Heart left ventricle (tissue), 16 donors: ENCODE data around the gene PDAP1. TPM values are rescaled to one million over a fixed set of nuclear protein-coding genes. Genes with fewer than 3 reads are reported as not detected.
"Not testable (repeated sequence)": the region's sequence is repeated elsewhere in the genome, so short reads cannot be mapped to it uniquely, and the experiment has no call there.

Experiments
- ATAC-seq, 4 donors: fragments of 200-7000 bp; cut with Tn5 transposase; one replicate each; pipeline ENCODE4 v1.9.1; 2020 to 2022; ENCODE audit warnings: moderate library complexity in 4 of 4, mild to moderate bottlenecking in 3 of 4, moderate number of reproducible peaks in 1 of 4
- DNase-seq, 5 donors: peaks; one replicate each; pipeline ENCODE4 v3.0.0-alpha.2; 2020
- H3K27ac ChIP-seq, 12 donors: fragments of 200-600 bp; sonication (generic) in 4 of 12; one replicate each; pipeline versions ENCODE4 v1.5.0 to v1.8.0; 2016 to 2022; ENCODE audit warnings: mild to moderate bottlenecking in 2 of 12
- H3K27me3 ChIP-seq, 9 donors: fragments of 200-600 bp; sonication (generic) in 2 of 9; one replicate each; pipeline versions ENCODE4 v1.5.1 to v1.8.0; 2016 to 2022; ENCODE audit warnings: mild to moderate bottlenecking in 3 of 9
- H3K36me3 ChIP-seq, 9 donors: fragments of 200-600 bp; sonication (generic) in 2 of 9; one replicate each; pipeline versions ENCODE4 v1.5.0 to v1.8.0; 2018 to 2022; ENCODE audit warnings: mild to moderate bottlenecking in 2 of 9
- H3K4me1 ChIP-seq, 12 donors: fragments of 200-600 bp; sonication (generic) in 4 of 12; one replicate each; pipeline versions ENCODE4 v1.5.0 to v1.8.0; 2016 to 2022; ENCODE audit warnings: mild to moderate bottlenecking in 3 of 12
- H3K4me3 ChIP-seq, 12 donors: fragments of 200-600 bp; sonication (generic) in 4 of 12; one replicate each; pipeline versions ENCODE4 v1.5.0 to v1.8.0; 2017 to 2022; ENCODE audit warnings: mild to moderate bottlenecking in 9 of 12, moderate library complexity in 4 of 12
- H3K9me3 ChIP-seq, 12 donors: fragments of 200-600 bp; sonication (generic) in 4 of 12; one replicate each; pipeline versions ENCODE4 v1.5.0 to v1.8.0; 2016 to 2022; ENCODE audit warnings: mild to moderate bottlenecking in 1 of 12
- CTCF ChIP-seq, 12 donors: fragments of 200-600 bp; sonication (generic) in 4 of 12; IDR thresholded peaks; one replicate each; pipeline versions ENCODE4 v1.5.0 to v1.8.0; 2018 to 2022; ENCODE audit warnings: antibody characterized with exemption in 12 of 12, mild to moderate bottlenecking in 5 of 12
- POLR2A ChIP-seq, 2 donors: fragments of 450-650 bp; IDR thresholded peaks; one replicate each; pipeline ENCODE4 v1.6.1; 2017; ENCODE audit warnings: antibody characterized with exemption in 2 of 2, mild to moderate bottlenecking in 2 of 2, moderate library complexity in 2 of 2
- WGBS, 4 donors: extraction: QIAGEN DNeasy Blood & Tissue Kit in 2 of 4; methylation state at CpG; one replicate each; pipeline versions ENCODE4 v1.1.5 to v1.1.7; 2013 to 2018; 5-methylcytosine and 5-hydroxymethylcytosine counted together
- intact Hi-C, 10 donors: fragments of 100-400 bp; cut with DNase I; formaldehyde crosslinking; loops; one replicate each; pipeline versions ENCODE4 v1.11.1 to v1.14.2; 2022
- polyA plus RNA-seq, 2 donors: library from polyadenylated mRNA; stranded (reverse); fragments of 200-250 nt; gene quantifications; one replicate each; pipeline ENCODE4 v1.2.3, GENCODE V29; 2013
- total RNA-seq, 9 donors: library from RNA; depleted of rRNA in 2 of 9; stranded (reverse); fragments of >200 nt in 2 of 9; fragmentation: NEBNext Ultra II Directional in 3 of 9; extraction: Animal tissue kit (Norgen Biotek cat#: 25700) in 3 of 9; gene quantifications; one replicate each; pipeline versions ENCODE4 v1.1.0 to v1.2.4, GENCODE V29; 2016 to 2023
- donor health status: ischemic (EF 13 %, LVEDD 7.1; RV severe dilation, severe dysfunction).
- donor health status: healthy with polysubstance abuse.
- donor health status: DM: no; HTN: yes; CAD: no.
- donor health status: DM: no; HTN: no; CAD: no.
- donor health status: ischemic (EF 25% LVEDD 6.9; RV normal size, moderate dysfunction).
- donor health status: ischemic (EF 25% LVEDD 5.7; RV mildly dilated, moderate dysfunction).
- donor health status: healthy.
- donor health status: DM: yes; HTN: yes; CAD: no.
- donor health status: ischemic (EF 35%, LVEDD 5.7; RV mildly dilated, moderate dysfunction).
- donor health status: nonischemic (EF 11% LVEDD 7.7; RV severe dilation, severe dysfunction).
- donor health status: DM: yes; HTN: yes; CAD: no.
- donor health status: PGD.
- donor health status: ischemic (EF 29% LVEDD 5.4; RV normal size, mild dysfunction).
- donor health status: nonischemic (EF 23%, LVEDD 6.1; RV moderate dilation, normal function).

Gene PDAP1
- total and polyA plus RNA-seq, 11 donors: 88.7 to 309 (median 102) TPM

GRCh38 chr7:99437946-99438572 is 29.7 kb upstream of the PDAP1 start:
- intact Hi-C loops: loop anchor here in 1 of 10 donors (10.0 kb wide), 1 partner anchor 117 kb away; the partner anchor contains the start of genes FAM200A and ZNF655
- Histone ChIP-seq H3K27ac (peak overlapping the region in 11 of 12 donors; percentile 79 to 93 (median 89)), H3K4me1 (peaks cover 0 to 45% (median 30%) of the 10 kb centered on the region in 12 donors), H3K4me3 (peak overlapping the region; percentile 72 to 100 (median 97)), H3K36me3 (peaks cover 0 to 31% (median 22%) of the 10 kb centered on the region in 9 donors), H3K9me3 (no peaks in the 10 kb centered on the region), H3K27me3 (no peaks in the 10 kb centered on the region)
- ATAC-seq: peak; percentile 18 to 31 (median 28)
- no peak for TF ChIP-seq CTCF (IDR thresholded peaks at IDR 0.05)
- TF ChIP-seq POLR2A (IDR thresholded peaks at IDR 0.05): no peak
- WGBS, 4 donors: 20 to 29% (median 24%) methylated on average over 17 to 20 of the region's 20 CpGs
- no peak for DNase-seq

GRCh38 chr7:99433158-99433557 is 24.8 kb upstream of the PDAP1 start:
- WGBS, 4 donors: 92 to 97% (median 96%) methylated on average over 9 of the region's 9 CpGs

GRCh38 chr7:99431756-99432540 is 23.6 kb upstream of the PDAP1 start:
- not testable (repeated sequence) for H3K4me1 ChIP-seq, H3K27me3 ChIP-seq, H3K4me3 ChIP-seq, H3K27ac ChIP-seq, ATAC-seq, H3K9me3 ChIP-seq
- peak in 1 of 5 donors; percentile 13 for DNase-seq
- WGBS, 4 donors: 75 to 83% (median 76%) methylated on average over 12 to 13 of the region's 13 CpGs
- intact Hi-C loops: loop anchor here in 1 of 10 donors (10.0 kb wide), 1 partner anchor 123 kb away; the partner anchor contains the start of genes FAM200A and ZNF655
- peaks cover 0 to 73% (median 62%) of the 10 kb centered on the region in 9 donors for H3K36me3 ChIP-seq

More at GRCh38 chr7:99433158-99433557, 24.8 kb upstream of the PDAP1 start:
- H3K27ac ChIP-seq: no peak overlapping the region
- DNase-seq (peak in 1 of 5 donors; percentile 37), ATAC-seq (no peak)
- intact Hi-C loops: loop anchor here in 1 of 10 donors (10.0 kb wide), 1 partner anchor 122 kb away; the partner anchor contains the start of genes FAM200A and ZNF655
- no peak for TF ChIP-seq POLR2A (IDR thresholded peaks at IDR 0.05)
- TF ChIP-seq CTCF (IDR thresholded peaks at IDR 0.05): no peak
- H3K27me3 ChIP-seq: no peaks in the 10 kb centered on the region
- no peak overlapping the region for H3K4me3 ChIP-seq
- no peaks in the 10 kb centered on the region for H3K9me3 ChIP-seq
- peaks cover 0 to 70% (median 62%) of the 10 kb centered on the region in 9 donors for H3K36me3 ChIP-seq
- peaks cover 0 to 10% (median 7%) of the 10 kb centered on the region in 12 donors for H3K4me1 ChIP-seq

- Histone ChIP-seq H3K27me3 (no peaks in the 10 kb centered on the region), H3K36me3 (peaks cover 0 to 77% (median 69%) of the 10 kb centered on the region in 9 donors), H3K27ac (no peak overlapping the region), H3K4me3 (no peak overlapping the region), H3K4me1 (no peaks in the 10 kb centered on the region), H3K9me3 (no peaks in the 10 kb centered on the region)
- ATAC-seq: peak in 1 of 4 donors; percentile 19
- 94 to 99% (median 96%) methylated on average over 5 to 8 of the region's 8 CpGs for WGBS, 4 donors
- intact Hi-C loops: loop anchor here in 1 of 10 donors (10.0 kb wide), 1 partner anchor 125 kb away; the partner anchor contains the start of genes FAM200A and ZNF655
- peak in 1 of 5 donors; percentile 48 for DNase-seq
- TF ChIP-seq CTCF (IDR thresholded peaks at IDR 0.05) (no peak), POLR2A (IDR thresholded peaks at IDR 0.05) (no peak)
Measured at GRCh38 chr7:99429756-99430155, 21.4 kb upstream of the PDAP1 start.
